ENCODE data around the gene EML5. TPM values are rescaled to one million over a fixed set of nuclear protein-coding genes. Genes with fewer than 3 reads are reported as not detected.
A peak's percentile ranks its signal among the peaks of the same experiment; 100 is the strongest.

EML5 gene
- total and polyA plus RNA-seq, 8 donors, result 1.1 to 2.3 (median 1.8) TPM

- ATAC-seq (no peak), DNase-seq (no peak)
- H3K4me3 ChIP-seq, result no peak overlapping the region
- H3K9me3 ChIP-seq, result no peaks in the 10 kb centered on the region
- H3K36me3 ChIP-seq, result no peaks in the 10 kb centered on the region
- no peaks in the 10 kb centered on the region for H3K27me3 ChIP-seq
- TF ChIP-seq CTCF (IDR thresholded peaks at IDR 0.05), result no peak
- H3K4me1 ChIP-seq, result peaks cover 4 to 22% of the 10 kb centered on the region in 2 donors
- intact Hi-C loops (cut with DNase I), result no loop called here
- no peak overlapping the region for H3K27ac ChIP-seq
These were observed 36.4 kb upstream of the EML5 start for GRCh38 chr14:88829188-88829587.

GRCh38 chr14:88825503-88825902 lies 32.8 kb upstream of the EML5 start:
- Histone ChIP-seq H3K4me1 (peaks cover 4 to 19% of the 10 kb centered on the region in 2 donors), H3K27me3 (no peaks in the 10 kb centered on the region), H3K9me3 (no peaks in the 10 kb centered on the region), H3K36me3 (no peaks in the 10 kb centered on the region), H3K27ac (no peak overlapping the region), H3K4me3 (peak overlapping the region in 1 of 2 donors; percentile 60)
- no peak for TF ChIP-seq CTCF (IDR thresholded peaks at IDR 0.05)
- intact Hi-C loops (cut with DNase I), result no loop called here
- DNase-seq (no peak), ATAC-seq (no peak)

- Histone ChIP-seq H3K27me3 (no peaks in the 10 kb centered on the region), H3K4me1 (peaks cover 4 to 18% of the 10 kb centered on the region in 2 donors), H3K36me3 (no peaks in the 10 kb centered on the region), H3K9me3 (no peaks in the 10 kb centered on the region), H3K27ac (peak overlapping the region; percentile 80 to 85), H3K4me3 (peak overlapping the region; percentile 60 to 78)
- no peak for TF ChIP-seq CTCF (IDR thresholded peaks at IDR 0.05)
- intact Hi-C loops (cut with DNase I), result no loop called here
- ATAC-seq (no peak), DNase-seq (no peak)
These were observed 32.3 kb upstream of the EML5 start for GRCh38 chr14:88825078-88825458.

- Histone ChIP-seq H3K36me3 (no peaks in the 10 kb centered on the region), H3K4me1 (peaks cover 4 to 13% of the 10 kb centered on the region in 2 donors), H3K4me3 (peak within 1 kb of the TSS; percentile 60 to 78), H3K27me3 (no peaks in the 10 kb centered on the region), H3K9me3 (no peaks in the 10 kb centered on the region), H3K27ac (peak within 1 kb of the TSS; percentile 80 to 85)
- peak in 1 of 2 donors; percentile 8 for TF ChIP-seq CTCF (IDR thresholded peaks at IDR 0.05)
- ATAC-seq (peak; percentile 100), DNase-seq (peak; percentile 92 to 95 (median 94))
- intact Hi-C loops (cut with DNase I), result no loop called here
These were observed 31.7 kb upstream of the EML5 start, which contains the start of gene TTC8 for GRCh38 chr14:88824314-88825077. TTC8 (plus strand) TSS chr14:88824651; CDS start chr14:88824708, 57 bp downstream.

GRCh38 chr14:88823968-88824313 lies 31.2 kb upstream of the EML5 start:
- Histone ChIP-seq H3K27me3 (no peaks in the 10 kb centered on the region), H3K36me3 (no peaks in the 10 kb centered on the region), H3K4me3 (peak overlapping the region; percentile 60 to 78), H3K9me3 (no peaks in the 10 kb centered on the region), H3K4me1 (peaks cover 4 to 7% of the 10 kb centered on the region in 2 donors), H3K27ac (peak overlapping the region; percentile 80 to 85)
- DNase-seq (no peak), ATAC-seq (peak; percentile 1)
- no peak for TF ChIP-seq CTCF (IDR thresholded peaks at IDR 0.05)
- intact Hi-C loops (cut with DNase I), result no loop called here
